Mucosa of descending colon (tissue), 3 donors: Measurements from ENCODE around the gene TRABD2B. TPM values are rescaled to one million over a fixed set of nuclear protein-coding genes. Genes with fewer than 3 reads are reported as not detected.

Source experiments
- ATAC-seq: fragments of 200-7000 bp; cut with Tn5 transposase; one replicate; pipeline ENCODE4 v1.9.1; 2020; ENCODE audit warnings: mild to moderate bottlenecking, moderate library complexity
- DNase-seq, 3 donors: peaks; one replicate each; pipeline ENCODE4 v3.0.0-alpha.2; 2020
- H3K36me3 ChIP-seq: fragments of 200-600 bp; one replicate; pipeline ENCODE4 v1.8.0; 2021; ENCODE audit warnings: low read depth, mild to moderate bottlenecking
- H3K4me1 ChIP-seq: fragments of 200-600 bp; one replicate; pipeline ENCODE4 v1.8.0; 2021; ENCODE audit warnings: low read depth, mild to moderate bottlenecking
- H3K4me3 ChIP-seq: fragments of 200-600 bp; one replicate; pipeline ENCODE4 v1.8.0; 2021; ENCODE audit warnings: mild to moderate bottlenecking
- H3K9me3 ChIP-seq: fragments of 200-600 bp; one replicate; pipeline ENCODE4 v1.8.0; 2021; ENCODE audit warnings: mild to moderate bottlenecking
- CTCF ChIP-seq: fragments of 200-600 bp; IDR thresholded peaks from one replicate; pipeline ENCODE4 v1.8.0; 2022; ENCODE audit warnings: antibody characterized with exemption, mild to moderate bottlenecking
- intact Hi-C, 2 donors: fragments of 100-400 bp; cut with DNase I in 1 of 2; cut with micrococcal nuclease in 1 of 2; formaldehyde crosslinking; loops; one replicate each; pipeline versions ENCODE4 v1.11.0 to v1.11.1; 2022; cut with DNase I, micrococcal nuclease
- total RNA-seq, 3 donors: library from RNA; stranded (reverse); fragmentation: NEBNext Ultra II Directional in 2 of 3; extraction: Animal tissue kit (Norgen Biotek cat#: 25700) in 2 of 3; gene quantifications; one replicate each; pipeline versions ENCODE4 v1.2.1 to v1.2.4, GENCODE V29; 2021 to 2023
- donor health status: DM: no; HTN: no; CAD: no; lungs with moderate emphysema.
- donor health status: DM: no; HTN: no; CAD: no.
- donor health status: DM: no; HTN: yes; CAD: no.

TRABD2B gene
- total RNA-seq, 3 donors from 2014 or later = 0.35 to 2.0 (median 2.0) TPM

GRCh38 chr1:47940779-47941178 is 56.4 kb downstream of the TRABD2B start:
- Histone ChIP-seq H3K4me3 (no peak overlapping the region), H3K36me3 (no peaks in the 10 kb centered on the region), H3K4me1 (no peaks in the 10 kb centered on the region), H3K9me3 (no peaks in the 10 kb centered on the region)
- TF ChIP-seq CTCF = no peak
- ATAC-seq = no peak
- intact Hi-C loops = no loop called here
- DNase-seq = no peak

- DNase-seq (no peak), ATAC-seq (no peak)
- H3K36me3 ChIP-seq = no peaks in the 10 kb centered on the region
These were observed 56.9 kb downstream of the TRABD2B start for GRCh38 chr1:47940326-47940725.

GRCh38 chr1:47938520-47938919 is 58.7 kb downstream of the TRABD2B start:
- Histone ChIP-seq H3K9me3 (no peaks in the 10 kb centered on the region), H3K4me1 (peaks cover 6% of the 10 kb centered on the region), H3K36me3 (no peaks in the 10 kb centered on the region), H3K4me3 (no peak overlapping the region)
- intact Hi-C loops = no loop called here
- no peak for TF ChIP-seq CTCF
- ATAC-seq = no peak
- DNase-seq = no peak

More at GRCh38 chr1:47940326-47940725, 56.9 kb downstream of the TRABD2B start:
- Histone ChIP-seq H3K4me1 (no peaks in the 10 kb centered on the region), H3K4me3 (no peak overlapping the region), H3K9me3 (no peaks in the 10 kb centered on the region)
- TF ChIP-seq CTCF = no peak
- intact Hi-C loops = no loop called here

GRCh38 chr1:47937586-47938254 is 59.5 kb downstream of the TRABD2B start:
- intact Hi-C loops = no loop called here
- H3K4me1 ChIP-seq = peaks cover 8% of the 10 kb centered on the region

GRCh38 chr1:47936916-47937551 is 60.2 kb downstream of the TRABD2B start:
- no peak for ATAC-seq
- DNase-seq = no peak
- intact Hi-C loops = no loop called here
- Histone ChIP-seq H3K4me3 (no peak overlapping the region), H3K4me1 (peaks cover 9% of the 10 kb centered on the region), H3K36me3 (no peaks in the 10 kb centered on the region), H3K9me3 (no peaks in the 10 kb centered on the region)
- TF ChIP-seq CTCF = no peak

More at GRCh38 chr1:47937586-47938254, 59.5 kb downstream of the TRABD2B start:
- ATAC-seq (no peak), DNase-seq (no peak)
- Histone ChIP-seq H3K36me3 (no peaks in the 10 kb centered on the region), H3K9me3 (no peaks in the 10 kb centered on the region), H3K4me3 (no peak overlapping the region)
- no peak for TF ChIP-seq CTCF
